ENCODE data around the gene MFSD2B.

- TF ChIP-seq CTCF (IDR thresholded peaks at IDR 0.05) = no peak
- TF ChIP-seq POLR2A (IDR thresholded peaks at IDR 0.05) = no peak
- no peak for TF ChIP-seq EP300 (IDR thresholded peaks at IDR 0.05)
These were observed 17.0 kb upstream of the MFSD2B start for GRCh38 chr2:23992931-23993330.

Data from suprapubic skin (tissue), 3 donors.